Ishikawa (cell line): ENCODE data around the gene ZDHHC19.

Source experiments
- CEBPB ChIP-seq: IDR thresholded peaks from 2 replicates; pipeline ENCODE4 v1.6.1; 2012
- EGR1 ChIP-seq: IDR thresholded peaks from 2 replicates; pipeline ENCODE4 v1.6.1; 2012
- ZBTB7A ChIP-seq: IDR thresholded peaks from 2 replicates; pipeline ENCODE4 v1.6.1; 2012; ENCODE audit warnings: low read depth

- TF ChIP-seq CEBPB (no peak), ZBTB7A (no peak), EGR1 (no peak)
These were observed 27.7 kb upstream of the ZDHHC19 start for GRCh38 chr3:196238612-196239560.
